ENCODE measurements around the gene C16orf96.

Gene C16orf96

GRCh38 chr16:4515611-4516233, 40.4 kb upstream of the C16orf96 start:
- POLR2A ChIA-PET = no interaction called here

GRCh38 chr16:4517812-4518680, 38.1 kb upstream of the C16orf96 start:
- POLR2A ChIA-PET = no interaction called here
- TF ChIP-seq CTCF (IDR thresholded peaks at IDR 0.05; ENCODE audit: control extremely low read depth, extremely low read depth, low read depth, missing control alignments) = peak; percentile 62
- CTCF ChIA-PET = interaction anchor here (0.9 to 5.5 kb wide), 10 partner anchors 8 to 68 kb away, joined by 3 to 53 read pairs (median 5); partner anchors contain the start of genes C16orf96 and CDIP1
- no peak for DNase-seq (ENCODE audit: extremely low spot score)

More at GRCh38 chr16:4515611-4516233, 40.4 kb upstream of the C16orf96 start:
- peak; percentile 43 for DNase-seq (ENCODE audit: extremely low spot score)
- CTCF ChIA-PET = interaction anchor here (1.0 to 5.5 kb wide), 5 partner anchors 10 to 440 kb away, joined by 3 to 53 read pairs (median 3); no protein-coding TSS in a partner anchor
- no peak for TF ChIP-seq CTCF (IDR thresholded peaks at IDR 0.05; ENCODE audit: control extremely low read depth, extremely low read depth, low read depth, missing control alignments)

GRCh38 chr16:4519274-4520058, 36.7 kb upstream of the C16orf96 start:
- ChIA-PET POLR2A (no interaction called here), CTCF (interaction anchor here (1.3 to 5.5 kb wide), 5 partner anchors 10 to 17 kb away, joined by 3 to 53 read pairs (median 5); no protein-coding TSS in a partner anchor)
- no peak for DNase-seq (ENCODE audit: extremely low spot score)
- TF ChIP-seq CTCF (IDR thresholded peaks at IDR 0.05; ENCODE audit: control extremely low read depth, extremely low read depth, low read depth, missing control alignments) = no peak

- ChIA-PET POLR2A (no interaction called here), CTCF (interaction anchor here (1.3 to 1.4 kb wide), 2 partner anchors 12 to 14 kb away, joined by 3 to 4 read pairs; no protein-coding TSS in a partner anchor)
- DNase-seq (ENCODE audit: extremely low spot score) = no peak
- no peak for TF ChIP-seq CTCF (IDR thresholded peaks at IDR 0.05; ENCODE audit: control extremely low read depth, extremely low read depth, low read depth, missing control alignments)
Measured at GRCh38 chr16:4520913-4521312, 35.2 kb upstream of the C16orf96 start.

GRCh38 chr16:4522051-4522581, 34.0 kb upstream of the C16orf96 start:
- no peak for TF ChIP-seq CTCF (IDR thresholded peaks at IDR 0.05; ENCODE audit: control extremely low read depth, extremely low read depth, low read depth, missing control alignments)
- ChIA-PET POLR2A (interaction anchor here (0.5 kb wide), 1 partner anchor 64 kb away, joined by 4 read pairs; no protein-coding TSS in a partner anchor), CTCF (interaction anchor here (1.2 to 2.7 kb wide), 2 partner anchors 15 to 64 kb away, joined by 6 to 10 read pairs; no protein-coding TSS in a partner anchor)
- no peak for DNase-seq (ENCODE audit: extremely low spot score)

Measured in GM10248 (cell line).